Measurements from ENCODE around the gene GALK2. TPM values are rescaled to one million over a fixed set of nuclear protein-coding genes. Genes with fewer than 3 reads are reported as not detected.
"Not testable (repeated sequence)": the region's sequence is repeated elsewhere in the genome, so short reads cannot be mapped to it uniquely, and the experiment has no call there.

GALK2 gene
- total and polyA plus RNA-seq, 2 of the 8 experiments (the other 6 are each of a cell fraction or from before 2014, with no cell fraction given) = 8.7 to 16.1 TPM

DNA sequence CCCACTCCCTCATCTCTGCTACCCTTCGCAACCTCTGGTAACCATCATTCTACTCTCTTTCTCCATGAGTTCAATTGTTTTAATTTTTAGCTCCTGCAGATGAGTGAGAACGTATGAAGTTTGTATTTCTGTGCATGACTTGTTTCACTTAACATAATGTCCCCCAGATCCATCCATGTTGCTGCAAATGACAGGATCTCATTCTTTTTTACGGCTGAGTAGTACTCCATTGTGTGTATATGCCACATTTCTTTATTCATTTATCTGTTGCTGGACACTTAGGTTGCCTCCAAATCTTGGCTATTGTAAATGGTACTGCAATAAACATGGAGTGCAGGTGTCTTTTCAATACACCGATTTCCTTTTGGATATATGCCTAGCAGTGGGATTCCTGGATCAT, 12.1 kb downstream of the GALK2 start (continued):
- TF ChIP-seq SIRT6 (IDR thresholded peaks at IDR 0.05; ENCODE audit: low read length) (no peak), RNF2 (IDR thresholded peaks at IDR 0.05; ENCODE audit: borderline replicate concordance, low read depth, low read length, missing control alignments, poor library complexity, severe bottlenecking) (no peak), ZNF274 (IDR thresholded peaks at IDR 0.05; ENCODE audit: borderline replicate concordance, extremely low read depth, low read length) (no peak)

DNA sequence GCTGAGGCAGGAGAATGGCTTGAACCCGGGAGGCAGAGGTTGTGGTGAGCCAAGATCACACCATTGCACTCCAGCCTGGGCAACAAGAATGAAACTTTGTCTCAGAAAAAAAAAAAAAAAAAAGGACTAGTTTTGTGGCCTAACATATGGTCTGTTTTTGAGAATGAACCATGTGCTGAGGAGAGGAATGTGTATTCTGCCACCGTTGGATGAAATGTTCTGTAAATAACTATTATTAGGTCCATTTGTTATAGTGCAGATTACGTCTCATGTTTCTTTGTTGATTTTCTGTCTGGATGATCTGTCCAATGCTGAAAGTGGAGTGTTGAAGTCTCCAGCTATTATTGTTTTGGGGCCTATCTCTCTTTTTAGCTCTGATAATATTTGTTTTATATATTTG, 13.7 kb downstream of the GALK2 start:
- H4K8ac ChIP-seq (ENCODE audit: extremely low read depth, insufficient read depth, low read length); H3K4ac ChIP-seq (replicated peaks; ENCODE audit: insufficient read length, low read depth, low read length); H3K79me1 ChIP-seq (ENCODE audit: low read depth, low read length); H2BK20ac ChIP-seq (ENCODE audit: low read length); FAIRE-seq; H3K36me3 ChIP-seq (ENCODE audit: control insufficient read depth in 2 of 4, insufficient read depth in 4 of 4, low read length in 3 of 4); H3K14ac ChIP-seq (ENCODE audit: insufficient read length); H3K23ac ChIP-seq (ENCODE audit: insufficient read length); H3K9me3 ChIP-seq (ENCODE audit: insufficient read depth in 2 of 2, low read depth in 1 of 2, low read length in 1 of 2); H4K91ac ChIP-seq (replicated peaks; ENCODE audit: insufficient read length, low read length); H3K4me2 ChIP-seq (ENCODE audit: insufficient read depth in 1 of 2, low read depth in 2 of 2, low read length in 2 of 2); H2AFZ ChIP-seq (ENCODE audit: low read length); H3K9ac ChIP-seq (replicated peaks in 1 of 4; ENCODE audit: extremely low read depth in 1 of 4, low read depth in 3 of 4, low read length in 3 of 4); H2BK12ac ChIP-seq (ENCODE audit: low read depth, low read length); H3K4me3 ChIP-seq (ENCODE audit: extremely low read depth in 1 of 4, insufficient read depth in 2 of 4, low read depth in 3 of 4, low read length in 4 of 4); H4K20me1 ChIP-seq (replicated peaks in 1 of 2; ENCODE audit: control insufficient read depth in 1 of 2, insufficient read depth in 2 of 2, low read length in 2 of 2); H2AK5ac ChIP-seq (ENCODE audit: low read depth, low read length); H3K27ac ChIP-seq (ENCODE audit: low read depth, low read length); H3K56ac ChIP-seq (replicated peaks; ENCODE audit: insufficient read length, low read depth, low read length); H3K23me2 ChIP-seq (ENCODE audit: low read depth, low read length); DNase-seq (ENCODE audit: low read depth in 1 of 2, low spot score in 2 of 2); POLR2A ChIA-PET (ENCODE audit: partially characterized antibody); H2BK120ac ChIP-seq (replicated peaks; ENCODE audit: low read depth, low read length); H3K18ac ChIP-seq (ENCODE audit: extremely low read depth, low read length); H2BK5ac ChIP-seq (ENCODE audit: low read depth, low read length); H4K5ac ChIP-seq (ENCODE audit: insufficient read length, low read depth, low read length); H2BK15ac ChIP-seq (ENCODE audit: low read length); H3K27me3 ChIP-seq (replicated peaks in 1 of 4; ENCODE audit: control insufficient read depth in 3 of 4, extremely low read depth in 1 of 4, insufficient read depth in 3 of 4, low read length in 3 of 4): not testable (repeated sequence)
- Histone ChIP-seq H3K79me2 (ENCODE audit: control insufficient read depth in 1 of 2, insufficient read depth in 2 of 2, low read length in 2 of 2) (peaks cover 0 to 17% of the 10 kb centered on the region in 2 experiments; a peak in 1 of 4 replicates), H3K4me1 (replicated peaks in 1 of 4; ENCODE audit: control insufficient read depth in 3 of 4, insufficient read depth in 4 of 4, low read length in 3 of 4) (peaks cover 3 to 13% (median 6%) of the 10 kb centered on the region in 4 experiments; a peak in 6 of 7 replicates)
- CTCF ChIA-PET (ENCODE audit: partially characterized antibody) = interaction anchor here (1.1 kb wide), 1 partner anchor 961 kb away, joined by 3 read pairs; no protein-coding TSS in a partner anchor
- WGBS, 2 experiments (ENCODE audit: extremely low coverage in 1 of 2, insufficient coverage in 1 of 2, insufficient read length in 1 of 2, insufficient replicate concordance in 2 of 2, low coverage in 1 of 2, low lambda C conversion rate in 2 of 2, missing lambda C conversion rate in 1 of 2) = 88% methylated on average over 3 of the region's 3 CpGs; no CpG with 5 or more reads in 1 of the 2 experiments

Data from H1 (cell line).